RKO (cell line): Measurements from ENCODE around the gene OGG1.
A peak's percentile ranks its signal among the peaks of the same experiment; 100 is the strongest.

Experiments used
- DNase-seq: peaks from one replicate; pipeline ENCODE4 v3.0.0-alpha.2; 2016; ENCODE audit warnings: low spot score

The OGG1 gene

GRCh38 chr3:9749645-9750555, at the start of gene OGG1:
OGG1 (plus strand) TSS chr3:9749952; CDS start chr3:9750287, 335 bp downstream.
- peak; percentile 99 for DNase-seq

- no peak for DNase-seq
Observed at GRCh38 chr3:9700536-9700935, 49.2 kb upstream of the OGG1 start.

- DNase-seq, result no peak
Observed at GRCh38 chr3:9701006-9701405, 48.7 kb upstream of the OGG1 start.

- DNase-seq, result no peak
Observed at GRCh38 chr3:9701711-9702110, 48.0 kb upstream of the OGG1 start.

- no peak for DNase-seq
Observed at GRCh38 chr3:9703240-9703639, 46.5 kb upstream of the OGG1 start.

GRCh38 chr3:9703736-9704346, 45.9 kb upstream of the OGG1 start, which contains the start of gene CPNE9:
CPNE9 (plus strand) TSS chr3:9703833; CDS start chr3:9703997, 164 bp downstream.
- DNase-seq, result no peak

- DNase-seq, result no peak
Observed at GRCh38 chr3:9704347-9705322, 45.1 kb upstream of the OGG1 start.

GRCh38 chr3:9710174-9710739, 39.5 kb upstream of the OGG1 start:
- DNase-seq, result no peak

GRCh38 chr3:9712415-9712814, 37.3 kb upstream of the OGG1 start:
- DNase-seq, result no peak

GRCh38 chr3:9713142-9713541, 36.6 kb upstream of the OGG1 start:
- no peak for DNase-seq

- DNase-seq, result no peak
Observed at GRCh38 chr3:9715136-9715535, 34.6 kb upstream of the OGG1 start.

GRCh38 chr3:9715764-9716437, 33.9 kb upstream of the OGG1 start:
- peak; percentile 92 for DNase-seq

GRCh38 chr3:9716801-9717555, 32.8 kb upstream of the OGG1 start:
- no peak for DNase-seq

- DNase-seq, result no peak
Observed at GRCh38 chr3:9717563-9717962, 32.2 kb upstream of the OGG1 start.

GRCh38 chr3:9718118-9718517, 31.6 kb upstream of the OGG1 start:
- DNase-seq, result no peak

- DNase-seq, result no peak
Observed at GRCh38 chr3:9721015-9721699, 28.6 kb upstream of the OGG1 start.

- no peak for DNase-seq
Observed at GRCh38 chr3:9721700-9722060, 28.1 kb upstream of the OGG1 start.

GRCh38 chr3:9725775-9726515, 23.8 kb upstream of the OGG1 start:
- no peak for DNase-seq

- peak; percentile 56 for DNase-seq
Observed at GRCh38 chr3:9727041-9727595, 22.6 kb upstream of the OGG1 start.
